IPS DF 19.7 (cell line): ENCODE results near the gene GOLGA6D.
"Not testable (repeated sequence)": the region's sequence is repeated elsewhere in the genome, so short reads cannot be mapped to it uniquely, and the experiment has no call there.

Source experiments
- DNase-seq: peaks from one replicate; pipeline ENCODE4 v3.0.0-alpha.2; 2013; ENCODE audit warnings: low read depth, low spot score

The GOLGA6D gene

DNA sequence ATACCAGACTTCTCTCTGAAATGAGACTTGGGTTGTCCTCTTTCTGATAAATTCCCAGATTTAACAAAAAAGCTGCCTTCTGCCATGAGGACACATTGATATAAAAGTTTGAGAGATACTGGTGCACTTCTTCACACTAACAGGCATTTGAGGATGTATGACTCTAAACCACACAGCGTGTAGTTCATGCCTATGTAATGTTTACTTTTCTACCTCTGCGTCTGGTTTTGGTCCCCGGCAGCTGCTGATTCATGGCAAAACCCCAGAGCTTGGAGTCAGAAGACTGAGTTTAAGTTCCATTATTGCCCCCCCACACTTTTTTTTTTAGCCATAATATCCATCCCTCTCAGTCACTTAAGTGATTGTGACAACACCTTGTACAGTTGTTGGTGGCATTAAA lies 1.5 kb downstream of the GOLGA6D start:
- DNase-seq, result not testable (repeated sequence)

- not testable (repeated sequence) for DNase-seq
Measured at GRCh38 chr15:75293660-75294059, 11.0 kb downstream of the GOLGA6D start.

DNA sequence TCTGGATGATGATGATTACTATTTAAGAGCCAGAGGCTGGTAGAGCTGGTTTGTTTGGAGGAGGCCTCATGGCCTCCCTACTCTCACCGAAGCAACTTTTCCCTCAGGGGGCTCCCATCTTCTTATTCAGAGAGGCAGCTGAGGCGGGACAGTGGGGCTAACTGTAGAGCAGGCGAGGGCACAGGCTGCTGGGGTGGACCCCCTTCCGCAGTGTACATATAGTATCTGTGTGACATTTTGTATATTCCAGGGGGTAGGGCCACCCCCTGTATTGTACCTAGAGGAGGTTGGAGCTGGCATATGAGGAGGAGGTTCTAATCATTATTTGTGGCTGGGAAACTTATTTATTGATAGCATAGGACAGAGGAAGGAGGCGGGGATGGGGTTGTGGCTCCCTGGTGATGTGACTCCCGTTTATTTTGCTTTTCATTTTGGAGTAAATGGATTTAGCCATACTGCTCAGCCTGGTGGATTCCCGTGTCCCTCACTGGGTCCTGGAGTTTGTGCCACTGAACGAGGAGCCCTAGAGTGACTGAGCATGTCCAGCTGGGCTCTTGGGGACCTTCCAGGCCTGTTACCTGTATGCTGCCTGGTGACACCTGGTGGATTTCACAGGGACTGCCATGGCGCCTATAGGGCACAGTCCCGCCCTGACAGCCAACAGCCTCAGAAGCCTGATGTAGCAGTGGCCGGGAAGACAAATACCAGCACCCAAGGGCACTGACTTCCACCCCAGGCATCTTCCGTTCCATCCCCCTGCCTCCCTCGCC lies 16.1 kb downstream of the GOLGA6D start:
- not testable (repeated sequence) for DNase-seq

GRCh38 chr15:75299311-75299688 lies 16.7 kb downstream of the GOLGA6D start:
- not testable (repeated sequence) for DNase-seq

- DNase-seq, result not testable (repeated sequence)
Measured at GRCh38 chr15:75300026-75300425, 17.4 kb downstream of the GOLGA6D start.

GRCh38 chr15:75302318-75302717 lies 19.7 kb downstream of the GOLGA6D start:
- no peak for DNase-seq

DNA sequence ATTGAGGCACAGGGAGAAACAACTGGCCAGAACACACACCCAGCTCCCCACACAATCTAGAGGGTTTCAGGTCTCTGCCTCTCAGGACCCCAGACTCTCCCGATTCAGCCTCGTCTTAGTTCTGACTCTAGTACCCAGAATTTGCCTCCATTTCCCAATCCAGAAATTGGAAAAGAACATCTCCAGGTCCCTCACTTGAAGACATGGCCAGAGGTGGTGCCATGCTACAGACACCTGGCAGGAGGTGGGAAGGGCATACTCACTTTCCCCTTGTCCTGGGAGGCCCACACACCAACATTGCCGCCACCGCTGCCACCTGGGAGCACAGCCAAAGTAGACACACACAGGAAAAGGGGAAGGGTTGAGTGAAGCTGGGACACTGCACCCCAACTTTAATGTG lies 20.1 kb downstream of the GOLGA6D start:
- not testable (repeated sequence) for DNase-seq

DNA sequence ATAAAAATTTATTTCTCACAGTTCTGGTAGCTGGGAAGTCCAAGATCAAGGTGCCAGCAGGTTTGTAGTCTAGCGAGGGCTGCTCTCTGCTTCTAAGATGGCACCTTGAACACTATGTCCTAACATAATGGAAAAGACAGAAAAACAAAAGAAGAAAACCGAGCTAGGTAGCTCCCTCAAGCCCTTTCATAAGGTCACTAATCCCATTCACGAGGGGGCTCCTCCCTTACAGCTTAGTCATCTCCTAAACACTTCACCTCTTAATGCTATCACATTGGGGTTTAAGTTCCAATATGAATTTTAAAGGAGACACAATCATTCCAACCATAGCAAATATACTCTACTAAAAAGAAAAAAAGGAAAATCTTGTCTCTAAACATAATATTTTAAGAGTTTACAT lies 23.6 kb downstream of the GOLGA6D start:
- no peak for DNase-seq

GRCh38 chr15:75307778-75308390 lies 25.2 kb downstream of the GOLGA6D start:
- peak; percentile 59 for DNase-seq

DNA sequence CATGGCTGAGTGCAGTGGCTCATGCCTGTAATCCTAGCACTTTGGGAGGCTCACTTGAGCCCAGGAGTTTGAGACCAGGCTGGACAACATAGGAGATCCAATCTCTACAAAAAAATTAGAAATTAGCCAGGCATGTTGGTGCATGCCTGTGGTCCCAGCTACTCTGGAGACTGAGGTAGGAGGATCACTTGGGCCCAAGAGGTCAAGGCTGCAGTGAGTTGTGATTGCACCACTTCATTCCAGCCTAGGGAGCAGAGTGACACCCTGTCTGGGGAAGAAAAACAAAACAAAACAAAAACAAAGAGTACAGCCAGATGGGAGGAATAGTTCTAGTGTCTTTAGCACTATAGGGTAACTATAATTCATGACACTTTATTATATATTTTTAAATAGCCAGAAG lies 27.1 kb downstream of the GOLGA6D start:
- DNase-seq, result no peak

GRCh38 chr15:75312548-75312947 lies 29.9 kb downstream of the GOLGA6D start:
- not testable (repeated sequence) for DNase-seq

DNA sequence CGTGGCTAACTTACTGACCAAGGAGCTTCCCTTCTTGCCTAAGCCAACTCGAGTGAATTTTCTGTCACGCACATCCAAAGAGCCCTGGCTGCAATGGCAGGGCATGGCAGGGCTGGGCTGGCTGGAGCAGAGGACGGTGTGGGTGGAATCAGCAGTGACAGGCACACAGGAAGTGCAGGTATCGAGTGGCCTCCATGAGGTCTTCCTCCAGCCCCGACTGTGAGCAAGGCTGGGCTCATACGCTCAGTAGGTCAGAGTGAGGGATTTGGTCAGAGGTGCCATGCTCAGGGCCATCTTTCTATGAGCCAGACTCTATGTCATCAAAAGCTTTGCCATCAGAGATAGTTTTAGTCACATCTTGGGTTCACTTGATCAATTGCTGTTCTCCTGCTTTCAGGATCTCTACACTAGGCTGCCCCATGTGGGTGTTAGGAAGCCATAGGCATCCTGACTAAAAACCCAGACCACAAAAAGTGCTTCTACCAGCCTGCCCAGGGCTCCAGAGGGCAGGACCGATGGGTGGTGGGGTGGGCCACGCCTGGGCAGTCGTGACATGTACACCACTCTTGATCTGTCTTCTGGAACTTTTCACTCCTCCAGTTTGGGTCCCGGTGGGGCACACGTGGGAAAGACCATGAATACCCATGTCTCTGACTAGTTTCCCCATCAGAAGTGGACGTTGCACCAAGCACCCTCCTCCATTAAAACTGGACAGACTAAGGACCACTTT lies 30.6 kb downstream of the GOLGA6D start:
- DNase-seq, result no peak

DNA sequence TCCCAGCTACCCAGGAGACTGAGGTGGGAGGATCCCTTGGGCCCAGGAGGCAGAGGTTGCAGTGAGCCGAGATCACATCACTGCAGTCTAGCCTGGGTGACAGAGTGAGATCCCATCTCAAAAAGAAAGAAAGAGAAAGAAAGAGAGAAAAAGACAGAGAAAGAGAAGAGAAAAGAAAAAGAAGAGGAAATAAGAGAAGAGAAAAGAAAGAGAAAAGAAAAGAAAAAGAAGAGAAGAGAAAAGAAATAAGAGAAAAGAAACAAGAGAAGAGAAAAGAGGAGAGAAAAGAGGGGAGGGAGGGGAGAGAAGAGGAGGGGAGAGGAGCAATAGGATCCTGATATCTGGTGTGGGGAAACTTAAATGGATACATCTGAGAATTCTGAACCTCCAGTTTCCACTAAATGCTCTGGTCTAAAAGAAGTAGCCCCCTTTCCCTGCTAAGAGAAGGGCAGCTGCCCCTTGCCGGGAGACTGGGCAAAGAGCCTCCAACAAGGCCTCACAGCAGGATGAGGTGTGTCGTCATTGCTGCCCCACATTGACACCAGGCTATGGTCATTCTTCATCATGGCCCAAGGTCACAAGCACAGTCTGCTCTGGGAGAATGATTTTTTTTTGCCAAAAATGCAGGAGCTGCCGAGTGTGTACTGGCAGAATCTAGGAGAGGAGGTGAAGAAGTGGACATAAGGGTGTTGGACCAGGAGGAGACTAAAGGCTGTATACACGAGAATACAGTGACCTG lies 32.1 kb downstream of the GOLGA6D start:
- DNase-seq, result no peak

- DNase-seq, result not testable (repeated sequence)
Measured at GRCh38 chr15:75319231-75319897, 36.7 kb downstream of the GOLGA6D start.

GRCh38 chr15:75321711-75322110 lies 39.1 kb downstream of the GOLGA6D start:
- DNase-seq, result no peak

DNA sequence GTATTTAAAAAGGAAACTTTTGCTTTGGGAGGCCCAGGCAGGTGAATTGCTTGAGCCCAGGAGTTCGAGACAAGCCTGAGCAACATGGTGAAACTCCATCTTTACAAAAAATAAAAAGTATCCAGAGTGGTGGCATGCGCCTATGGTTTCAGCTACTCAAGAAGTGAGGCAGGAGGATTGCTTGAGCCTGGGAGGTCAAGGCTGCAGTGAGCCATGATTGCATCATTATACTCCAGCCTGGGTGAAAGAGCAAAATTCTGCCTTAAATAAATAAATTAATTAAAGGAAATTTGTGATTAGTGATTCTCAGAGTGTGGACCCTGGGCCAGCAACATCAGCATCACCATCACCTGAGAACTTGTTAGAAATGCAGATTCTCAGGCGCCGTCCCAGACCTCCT lies 43.3 kb downstream of the GOLGA6D start:
- no peak for DNase-seq

- DNase-seq, result no peak
Measured at GRCh38 chr15:75327005-75327404, 44.4 kb downstream of the GOLGA6D start.

DNA sequence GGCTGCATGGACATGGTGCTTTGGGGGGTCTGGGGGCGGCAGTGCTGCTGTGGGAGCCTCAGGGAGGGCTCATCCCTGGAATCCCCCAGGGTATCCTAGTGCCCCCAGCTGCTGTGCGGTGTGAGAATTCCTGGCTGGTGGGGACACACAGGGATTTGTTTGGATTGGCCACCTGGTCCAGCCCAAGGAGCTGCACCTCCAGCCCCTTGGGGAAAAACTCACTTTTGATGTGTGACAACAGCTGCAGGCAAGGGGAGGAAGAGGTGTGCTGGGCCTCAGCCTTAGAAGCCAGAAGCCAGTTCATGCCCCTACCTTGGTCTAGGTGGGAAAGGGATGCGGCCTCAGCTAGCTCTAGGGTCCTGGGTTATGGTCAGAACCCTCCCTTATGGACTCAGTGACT lies 44.9 kb downstream of the GOLGA6D start:
- DNase-seq, result no peak

- no peak for DNase-seq
Measured at GRCh38 chr15:75328493-75329314, 46.1 kb downstream of the GOLGA6D start.

- no peak for DNase-seq
Measured at GRCh38 chr15:75329571-75329970, 46.9 kb downstream of the GOLGA6D start.
